Measurements from ENCODE around the gene MYO1G.
"Not testable (repeated sequence)": the region's sequence is repeated elsewhere in the genome, so short reads cannot be mapped to it uniquely, and the experiment has no call there.

The MYO1G gene

GRCh38 chr7:44994877-44995554 is 16.2 kb upstream of the MYO1G start:
- H3K27me3 ChIP-seq (ENCODE audit: control insufficient read depth, insufficient read depth, low read length), result no peaks in the 10 kb centered on the region
- H3K27ac ChIP-seq (ENCODE audit: low read depth, low read length), result no peak overlapping the region
- H3K9ac ChIP-seq (ENCODE audit: low read length), result no peak overlapping the region
- H3K4me1 ChIP-seq (ENCODE audit: control insufficient read depth, insufficient read depth, low read length), result no peaks in the 10 kb centered on the region
- no peak overlapping the region for H3K4me3 ChIP-seq (ENCODE audit: low read length)
- no peaks in the 10 kb centered on the region for H3K36me3 ChIP-seq (ENCODE audit: control insufficient read depth, insufficient read depth, low read length)

- not testable (repeated sequence) for H3K27ac ChIP-seq (ENCODE audit: low read depth, low read length); H3K36me3 ChIP-seq (ENCODE audit: control insufficient read depth, insufficient read depth, low read length)
These were observed 13.4 kb upstream of the MYO1G start for GRCh38 chr7:44992004-44992795.

GRCh38 chr7:44990109-44991023 is 11.6 kb upstream of the MYO1G start:
- Histone ChIP-seq H3K36me3 (ENCODE audit: control insufficient read depth, insufficient read depth, low read length) (no peaks in the 10 kb centered on the region), H3K9ac (ENCODE audit: low read length) (no peak overlapping the region), H3K4me1 (ENCODE audit: control insufficient read depth, insufficient read depth, low read length) (peaks cover 5% of the 10 kb centered on the region), H3K4me3 (ENCODE audit: low read length) (no peak overlapping the region), H3K27me3 (ENCODE audit: control insufficient read depth, insufficient read depth, low read length) (no peaks in the 10 kb centered on the region), H3K27ac (ENCODE audit: low read depth, low read length) (no peak overlapping the region)

More at GRCh38 chr7:44992004-44992795, 13.4 kb upstream of the MYO1G start:
- H3K27me3 ChIP-seq (ENCODE audit: control insufficient read depth, insufficient read depth, low read length); H3K9ac ChIP-seq (ENCODE audit: low read length); H3K4me1 ChIP-seq (ENCODE audit: control insufficient read depth, insufficient read depth, low read length); H3K4me3 ChIP-seq (ENCODE audit: low read length): not testable (repeated sequence)

- Histone ChIP-seq H3K4me3 (ENCODE audit: low read length) (no peak overlapping the region), H3K36me3 (ENCODE audit: control insufficient read depth, insufficient read depth, low read length) (peaks cover 5% of the 10 kb centered on the region), H3K4me1 (ENCODE audit: control insufficient read depth, insufficient read depth, low read length) (peaks cover 5% of the 10 kb centered on the region), H3K27me3 (ENCODE audit: control insufficient read depth, insufficient read depth, low read length) (no peaks in the 10 kb centered on the region), H3K27ac (ENCODE audit: low read depth, low read length) (no peak overlapping the region), H3K9ac (ENCODE audit: low read length) (no peak overlapping the region)
These were observed 10.3 kb upstream of the MYO1G start for GRCh38 chr7:44989132-44989531.

- Histone ChIP-seq H3K4me3 (ENCODE audit: low read length) (no peak overlapping the region), H3K27me3 (ENCODE audit: control insufficient read depth, insufficient read depth, low read length) (no peaks in the 10 kb centered on the region), H3K36me3 (ENCODE audit: control insufficient read depth, insufficient read depth, low read length) (peaks cover 6% of the 10 kb centered on the region), H3K4me1 (ENCODE audit: control insufficient read depth, insufficient read depth, low read length) (peaks cover 5% of the 10 kb centered on the region), H3K9ac (ENCODE audit: low read length) (no peak overlapping the region), H3K27ac (ENCODE audit: low read depth, low read length) (no peak overlapping the region)
These were observed 9.9 kb upstream of the MYO1G start for GRCh38 chr7:44988701-44989100.

GRCh38 chr7:44987996-44988395 is 9.2 kb upstream of the MYO1G start:
- Histone ChIP-seq H3K27ac (ENCODE audit: low read depth, low read length) (no peak overlapping the region), H3K9ac (ENCODE audit: low read length) (no peak overlapping the region), H3K36me3 (ENCODE audit: control insufficient read depth, insufficient read depth, low read length) (peaks cover 6% of the 10 kb centered on the region), H3K4me1 (ENCODE audit: control insufficient read depth, insufficient read depth, low read length) (peaks cover 5% of the 10 kb centered on the region), H3K27me3 (ENCODE audit: control insufficient read depth, insufficient read depth, low read length) (no peaks in the 10 kb centered on the region), H3K4me3 (ENCODE audit: low read length) (no peak overlapping the region)

GRCh38 chr7:44987457-44987856 is 8.6 kb upstream of the MYO1G start:
- H3K27ac ChIP-seq (ENCODE audit: low read depth, low read length), result no peak overlapping the region
- no peaks in the 10 kb centered on the region for H3K27me3 ChIP-seq (ENCODE audit: control insufficient read depth, insufficient read depth, low read length)
- H3K9ac ChIP-seq (ENCODE audit: low read length), result no peak overlapping the region
- H3K36me3 ChIP-seq (ENCODE audit: control insufficient read depth, insufficient read depth, low read length), result peaks cover 9% of the 10 kb centered on the region
- no peak overlapping the region for H3K4me3 ChIP-seq (ENCODE audit: low read length)
- H3K4me1 ChIP-seq (ENCODE audit: control insufficient read depth, insufficient read depth, low read length), result peaks cover 5% of the 10 kb centered on the region

GRCh38 chr7:44986218-44987053 is 7.6 kb upstream of the MYO1G start:
- Histone ChIP-seq H3K9ac (ENCODE audit: low read length) (peak overlapping the region; percentile 53), H3K4me3 (ENCODE audit: low read length) (peak overlapping the region; percentile 79), H3K27ac (ENCODE audit: low read depth, low read length) (peak overlapping the region; percentile 91), H3K4me1 (ENCODE audit: control insufficient read depth, insufficient read depth, low read length) (peaks cover 5% of the 10 kb centered on the region), H3K36me3 (ENCODE audit: control insufficient read depth, insufficient read depth, low read length) (peaks cover 10% of the 10 kb centered on the region), H3K27me3 (ENCODE audit: control insufficient read depth, insufficient read depth, low read length) (no peaks in the 10 kb centered on the region)

- Histone ChIP-seq H3K27me3 (ENCODE audit: control insufficient read depth, insufficient read depth, low read length) (no peaks in the 10 kb centered on the region), H3K27ac (ENCODE audit: low read depth, low read length) (peak overlapping the region; percentile 91)
These were observed 7.0 kb upstream of the MYO1G start for GRCh38 chr7:44985900-44986217.

GRCh38 chr7:44985033-44985695 is 6.3 kb upstream of the MYO1G start:
- Histone ChIP-seq H3K4me3 (ENCODE audit: low read length) (peak overlapping the region; percentile 79), H3K36me3 (ENCODE audit: control insufficient read depth, insufficient read depth, low read length) (peaks cover 10% of the 10 kb centered on the region), H3K4me1 (ENCODE audit: control insufficient read depth, insufficient read depth, low read length) (peaks cover 5% of the 10 kb centered on the region), H3K27me3 (ENCODE audit: control insufficient read depth, insufficient read depth, low read length) (no peaks in the 10 kb centered on the region), H3K9ac (ENCODE audit: low read length) (no peak overlapping the region), H3K27ac (ENCODE audit: low read depth, low read length) (no peak overlapping the region)

More at GRCh38 chr7:44985900-44986217, 7.0 kb upstream of the MYO1G start:
- Histone ChIP-seq H3K4me3 (ENCODE audit: low read length) (peak overlapping the region; percentile 79), H3K9ac (ENCODE audit: low read length) (peak overlapping the region; percentile 53), H3K4me1 (ENCODE audit: control insufficient read depth, insufficient read depth, low read length) (peaks cover 5% of the 10 kb centered on the region), H3K36me3 (ENCODE audit: control insufficient read depth, insufficient read depth, low read length) (peaks cover 10% of the 10 kb centered on the region)

- Histone ChIP-seq H3K9ac (ENCODE audit: low read length) (no peak overlapping the region), H3K36me3 (ENCODE audit: control insufficient read depth, insufficient read depth, low read length) (peaks cover 10% of the 10 kb centered on the region), H3K4me1 (ENCODE audit: control insufficient read depth, insufficient read depth, low read length) (peaks cover 6% of the 10 kb centered on the region), H3K27ac (ENCODE audit: low read depth, low read length) (no peak overlapping the region), H3K27me3 (ENCODE audit: control insufficient read depth, insufficient read depth, low read length) (no peaks in the 10 kb centered on the region), H3K4me3 (ENCODE audit: low read length) (no peak overlapping the region)
These were observed 5.6 kb upstream of the MYO1G start for GRCh38 chr7:44984478-44984758.
